ENCODE data around the gene SNX12.

The SNX12 gene

GRCh38 chrX:71068044-71068918 is at the start of gene SNX12:
SNX12 (minus strand) TSS chrX:71068334; CDS start chrX:71068306, 28 bp downstream.
- no peak for TF ChIP-seq CTCF (IDR thresholded peaks at IDR 0.05; ENCODE audit: low read depth, low read length)
- H3K4me3 ChIP-seq (ENCODE audit: low read depth, low read length), result peak within 1 kb of the TSS; percentile 72
- DNase-seq (ENCODE audit: low read depth, low spot score), result peak; percentile 93
- in situ Hi-C loops (cut with HindIII; ENCODE audit: low sequenced_read_pairs), result no loop called here

GRCh38 chrX:71117358-71117757 is 49.2 kb upstream of the SNX12 start:
- H3K4me3 ChIP-seq (ENCODE audit: low read depth, low read length), result no peak overlapping the region
- no peak for DNase-seq (ENCODE audit: low read depth, low spot score)
- TF ChIP-seq CTCF (IDR thresholded peaks at IDR 0.05; ENCODE audit: low read depth, low read length), result no peak
- in situ Hi-C loops (cut with HindIII; ENCODE audit: low sequenced_read_pairs), result no loop called here

GRCh38 chrX:71111921-71112431 is 43.8 kb upstream of the SNX12 start:
- no peak for TF ChIP-seq CTCF (IDR thresholded peaks at IDR 0.05; ENCODE audit: low read depth, low read length)
- no peak overlapping the region for H3K4me3 ChIP-seq (ENCODE audit: low read depth, low read length)
- in situ Hi-C loops (cut with HindIII; ENCODE audit: low sequenced_read_pairs), result no loop called here
- DNase-seq (ENCODE audit: low read depth, low spot score), result no peak

GRCh38 chrX:71111141-71111843 is 43.2 kb upstream of the SNX12 start, which contains the start of gene IL2RG:
IL2RG (minus strand) TSS chrX:71111577; CDS start chrX:71111539, 38 bp downstream.
- no peak for TF ChIP-seq CTCF (IDR thresholded peaks at IDR 0.05; ENCODE audit: low read depth, low read length)
- in situ Hi-C loops (cut with HindIII; ENCODE audit: low sequenced_read_pairs), result no loop called here
- no peak within 1 kb of the TSS for H3K4me3 ChIP-seq (ENCODE audit: low read depth, low read length)
- DNase-seq (ENCODE audit: low read depth, low spot score), result no peak

- no peak overlapping the region for H3K4me3 ChIP-seq (ENCODE audit: low read depth, low read length)
- in situ Hi-C loops (cut with HindIII; ENCODE audit: low sequenced_read_pairs), result no loop called here
- TF ChIP-seq CTCF (IDR thresholded peaks at IDR 0.05; ENCODE audit: low read depth, low read length), result no peak
- no peak for DNase-seq (ENCODE audit: low read depth, low spot score)
Measured at GRCh38 chrX:71109051-71109450, 40.9 kb upstream of the SNX12 start.

GRCh38 chrX:71107762-71108360 is 39.7 kb upstream of the SNX12 start:
- in situ Hi-C loops (cut with HindIII; ENCODE audit: low sequenced_read_pairs), result no loop called here
- no peak for DNase-seq (ENCODE audit: low read depth, low spot score)
- TF ChIP-seq CTCF (IDR thresholded peaks at IDR 0.05; ENCODE audit: low read depth, low read length), result no peak
- no peak overlapping the region for H3K4me3 ChIP-seq (ENCODE audit: low read depth, low read length)
